ENCODE measurements around the gene MYL11.

Gene MYL11

GRCh38 chr16:30416624-30417528 lies 42.3 kb downstream of the MYL11 start:
- DNase-seq (ENCODE audit: low read depth, low spot score), result peak; percentile 66

- DNase-seq (ENCODE audit: low read depth, low spot score), result peak; percentile 98
These were observed 43.1 kb downstream of the MYL11 start for GRCh38 chr16:30417529-30418349.

- DNase-seq (ENCODE audit: low read depth, low spot score), result no peak
These were observed 44.0 kb downstream of the MYL11 start for GRCh38 chr16:30418350-30419181.

- DNase-seq (ENCODE audit: low read depth, low spot score), result no peak
These were observed 46.4 kb downstream of the MYL11 start for GRCh38 chr16:30421010-30421409.
